ENCODE results near the gene FLOT1.

Gene FLOT1

DNA sequence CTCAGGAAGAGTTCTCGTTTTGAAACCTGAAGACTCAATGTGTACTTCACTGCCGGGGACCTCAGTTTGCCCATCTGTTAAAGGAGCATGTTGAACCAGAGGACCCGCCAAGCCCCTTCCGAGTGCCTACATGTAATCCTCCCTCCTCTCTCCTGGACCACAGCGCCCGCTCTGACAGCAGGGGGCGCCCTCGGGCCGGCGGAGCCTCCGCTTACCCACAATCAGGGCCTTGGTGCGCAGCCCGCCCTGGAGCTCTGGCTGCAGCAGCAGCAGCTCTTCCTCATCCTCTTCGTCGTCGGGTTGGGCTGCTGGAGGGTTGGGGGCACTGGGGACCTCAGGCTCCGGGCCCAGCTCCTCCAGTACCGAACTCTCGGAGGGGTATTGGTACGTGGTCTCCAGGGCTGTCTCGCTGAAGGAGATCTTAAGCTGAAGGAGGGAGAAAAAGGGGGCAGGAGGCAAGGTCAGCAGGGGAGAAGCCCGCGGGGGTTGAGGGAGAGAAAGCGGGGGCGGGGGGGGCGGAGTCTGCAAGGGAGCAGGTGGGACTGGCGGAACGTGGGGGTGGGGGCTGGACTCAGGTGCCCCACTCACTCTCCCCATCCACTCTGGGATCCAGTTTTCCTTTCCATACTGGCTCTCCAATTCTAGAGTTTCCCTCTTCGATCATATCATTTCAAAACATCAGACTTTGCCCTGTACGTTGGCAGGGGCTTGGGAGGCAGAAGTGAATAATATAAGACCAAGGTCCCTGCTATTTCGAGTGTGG, 63.3 kb downstream of the FLOT1 start:
- DNase-seq, result peak; percentile 76
